ENCODE measurements around the gene RAB7A.
"Not testable (repeated sequence)": the region's sequence is repeated elsewhere in the genome, so short reads cannot be mapped to it uniquely, and the experiment has no call there.

RAB7A gene

GRCh38 chr3:128760881-128761280 is 34.9 kb downstream of the RAB7A start:
- DNase-seq = no peak

GRCh38 chr3:128761392-128761791 is 35.4 kb downstream of the RAB7A start:
- no peak for DNase-seq

- no peak for DNase-seq
Observed at GRCh38 chr3:128763967-128764366, 38.0 kb downstream of the RAB7A start.

GRCh38 chr3:128764863-128765262 is 38.9 kb downstream of the RAB7A start:
- no peak for DNase-seq

GRCh38 chr3:128767094-128767750 is 41.2 kb downstream of the RAB7A start:
- no peak for DNase-seq

GRCh38 chr3:128768471-128768870 is 42.5 kb downstream of the RAB7A start:
- no peak for DNase-seq

- no peak for DNase-seq
Observed at GRCh38 chr3:128770387-128770786, 44.4 kb downstream of the RAB7A start.

- DNase-seq = not testable (repeated sequence)
Observed at GRCh38 chr3:128773189-128773588, 47.2 kb downstream of the RAB7A start.

GRCh38 chr3:128773592-128773991 is 47.6 kb downstream of the RAB7A start:
- DNase-seq = not testable (repeated sequence)

- DNase-seq = no peak
Observed at GRCh38 chr3:128775241-128775640, 49.3 kb downstream of the RAB7A start.

GRCh38 chr3:128775906-128776542 is 50.0 kb downstream of the RAB7A start:
- no peak for DNase-seq

GRCh38 chr3:128780101-128780837 is 54.3 kb downstream of the RAB7A start:
- DNase-seq = no peak

- DNase-seq = no peak
Observed at GRCh38 chr3:128781164-128781563, 55.2 kb downstream of the RAB7A start.

- DNase-seq = no peak
Observed at GRCh38 chr3:128782282-128783146, 56.5 kb downstream of the RAB7A start.

- no peak for DNase-seq
Observed at GRCh38 chr3:128783774-128784173, 57.8 kb downstream of the RAB7A start.

- DNase-seq = peak; percentile 73
Observed at GRCh38 chr3:128784232-128784631, 58.2 kb downstream of the RAB7A start.

- DNase-seq = no peak
Observed at GRCh38 chr3:128784843-128785242, 58.9 kb downstream of the RAB7A start.

GRCh38 chr3:128786434-128787020 is 60.5 kb downstream of the RAB7A start:
- no peak for DNase-seq

GRCh38 chr3:128787256-128788253 is 61.6 kb downstream of the RAB7A start:
- DNase-seq = no peak

- no peak for DNase-seq
Observed at GRCh38 chr3:128788268-128788869, 62.4 kb downstream of the RAB7A start.

All from midbrain (tissue), 1 donor.